NOMO-1 (cell line): ENCODE results near the gene SLC6A11.

ENCODE experiments used
- DNase-seq, 2 experiments: peaks; one replicate each; lab custom pipeline; 2025; ENCODE audit not compliant: unreplicated experiment in 2 of 2; lab: John Stamatoyannopoulos, UW

Gene SLC6A11

DNA sequence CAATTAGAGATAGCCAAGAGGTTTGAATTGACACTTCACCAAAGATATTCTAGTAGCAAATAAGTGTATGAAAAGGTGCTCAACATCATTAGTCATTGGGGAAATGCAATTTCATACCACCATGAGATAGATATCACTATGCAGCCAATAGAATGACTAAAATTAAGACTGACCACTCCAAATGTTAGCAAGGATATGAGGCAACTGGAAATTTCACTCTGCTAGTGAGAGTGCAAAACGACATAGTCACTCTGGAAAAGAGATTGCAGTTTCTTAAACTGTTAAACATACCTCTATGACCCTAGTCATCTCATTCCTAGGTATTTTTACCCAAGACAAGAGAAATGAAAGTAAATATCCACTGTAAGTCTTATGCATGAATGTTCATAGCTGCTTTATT is 27.6 kb upstream of the SLC6A11 start:
- DNase-seq = no peak

DNA sequence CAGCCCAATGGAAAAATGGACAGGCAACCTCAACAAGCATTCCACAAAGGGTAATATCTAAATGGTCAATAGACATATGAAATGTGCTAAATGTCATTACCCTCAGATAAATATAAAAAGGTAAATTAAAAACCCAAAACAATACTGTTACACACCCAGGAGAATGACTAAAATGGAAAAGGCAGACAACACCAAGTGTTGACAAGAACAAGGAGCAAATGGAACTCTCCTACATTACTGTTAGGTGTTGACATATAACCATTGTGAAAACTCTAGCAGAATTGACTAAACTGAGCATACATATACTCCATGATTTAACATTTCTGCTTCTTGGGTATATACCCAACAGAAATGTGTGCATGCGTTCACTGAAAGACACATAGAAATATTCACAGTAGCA is 25.3 kb upstream of the SLC6A11 start:
- no peak for DNase-seq

- no peak for DNase-seq
These were observed 23.8 kb upstream of the SLC6A11 start for GRCh38 chr3:10792208-10792607.

DNA sequence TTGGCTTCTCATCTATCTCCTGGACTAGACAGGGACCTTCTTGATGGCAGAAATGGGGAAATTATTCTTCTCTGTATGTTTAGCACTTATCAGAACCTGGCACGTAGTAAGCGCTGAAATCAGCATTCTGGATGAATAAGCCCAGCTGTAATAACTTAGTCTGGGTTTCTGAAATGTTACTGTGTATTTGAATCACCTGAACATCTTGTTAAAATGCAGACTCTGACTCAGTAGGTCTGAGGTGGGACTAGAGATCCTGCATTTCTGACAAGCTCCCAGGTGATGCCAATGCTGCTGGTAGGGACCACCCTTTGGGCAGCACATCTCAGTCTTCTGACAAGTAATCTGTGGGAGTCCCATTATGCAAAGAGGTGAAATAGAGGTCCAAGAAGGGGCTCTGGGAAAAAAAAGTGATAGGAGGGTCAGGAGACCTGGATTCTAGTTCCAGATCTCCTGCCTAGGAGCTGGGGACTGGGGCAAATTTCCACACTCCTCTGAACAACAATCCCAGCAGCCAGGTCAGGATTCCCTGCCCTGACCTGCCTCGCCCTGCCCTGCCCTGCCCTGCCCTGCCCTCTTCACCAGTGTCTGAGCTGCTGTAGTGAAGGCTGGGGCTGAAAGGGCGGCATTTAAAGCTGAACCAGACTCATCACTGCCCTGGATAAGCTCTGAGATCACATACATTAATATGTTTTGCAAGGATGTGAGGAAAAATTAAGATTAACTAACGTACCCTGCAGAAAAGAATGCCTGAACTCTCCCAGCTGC is 17.2 kb upstream of the SLC6A11 start:
- no peak for DNase-seq

DNA sequence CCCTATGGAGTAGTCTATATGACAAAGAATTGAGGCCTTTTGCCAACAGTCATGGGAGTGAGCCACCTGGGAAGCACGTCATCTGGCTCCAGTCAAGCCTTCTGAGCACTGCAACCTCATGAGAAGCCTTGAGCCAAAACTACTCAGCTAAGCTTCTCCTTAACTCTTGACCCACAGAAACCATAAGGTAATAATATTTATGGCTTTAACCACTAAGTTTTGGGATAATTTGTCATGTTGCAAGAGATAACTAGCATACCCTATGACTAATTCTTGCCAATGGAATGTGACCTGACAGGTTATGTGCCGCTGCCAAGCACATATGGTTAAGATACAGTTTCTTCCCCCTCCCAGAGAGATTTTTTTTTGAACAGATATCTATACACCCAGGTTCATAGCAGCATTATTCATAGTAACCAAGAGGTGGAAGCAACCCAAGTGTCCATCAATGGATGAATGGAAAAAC is 11.8 kb upstream of the SLC6A11 start:
- DNase-seq = no peak

DNA sequence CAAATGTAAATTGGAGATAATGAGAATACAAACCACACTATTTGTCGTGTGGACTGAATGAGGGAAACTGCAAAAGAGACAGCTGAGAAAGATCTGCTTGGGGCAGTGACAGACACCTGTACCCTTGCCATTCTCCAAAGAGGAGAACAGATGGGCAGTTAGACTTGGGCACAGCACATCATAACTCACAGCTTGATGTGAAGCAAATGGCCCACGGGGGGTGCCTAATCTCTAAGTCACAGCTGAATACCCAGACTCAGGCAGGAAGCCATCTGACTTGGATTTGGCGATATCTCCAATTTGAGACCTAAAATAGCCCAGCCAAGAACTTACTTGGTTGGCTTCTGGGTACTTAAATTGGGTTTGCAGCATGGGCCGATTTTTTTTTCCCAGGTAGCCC is 10.0 kb upstream of the SLC6A11 start:
- no peak for DNase-seq

DNA sequence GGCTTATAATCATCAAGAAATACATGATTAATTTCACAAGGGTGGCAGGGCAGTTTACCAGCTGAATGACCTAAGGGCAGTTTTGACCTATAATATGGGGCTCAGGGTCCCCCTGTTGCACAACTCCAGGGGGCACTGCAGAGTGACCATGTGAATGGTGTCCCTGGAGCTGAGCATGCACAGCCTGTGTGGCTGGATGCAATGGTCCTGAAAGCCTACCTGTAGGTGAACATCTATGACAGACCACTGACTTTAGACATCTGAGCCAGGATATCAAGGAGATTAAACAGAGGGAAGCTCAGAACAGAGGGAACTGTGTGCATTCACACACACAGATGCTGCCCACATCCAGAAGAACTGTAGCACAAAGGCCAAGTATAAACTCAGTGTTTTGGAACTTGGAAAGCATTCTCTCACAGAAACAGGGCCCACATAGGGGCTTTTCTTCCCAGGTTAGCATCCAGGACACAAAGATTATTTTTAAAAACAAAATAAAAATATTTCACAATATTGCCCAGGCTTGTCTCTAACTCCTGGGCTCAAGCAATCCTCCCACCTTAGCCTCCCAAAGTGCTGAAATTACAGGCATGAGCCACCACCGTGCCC is 7.8 kb upstream of the SLC6A11 start:
- no peak for DNase-seq

- DNase-seq = no peak
These were observed 7.1 kb upstream of the SLC6A11 start for GRCh38 chr3:10808974-10809373.

DNA sequence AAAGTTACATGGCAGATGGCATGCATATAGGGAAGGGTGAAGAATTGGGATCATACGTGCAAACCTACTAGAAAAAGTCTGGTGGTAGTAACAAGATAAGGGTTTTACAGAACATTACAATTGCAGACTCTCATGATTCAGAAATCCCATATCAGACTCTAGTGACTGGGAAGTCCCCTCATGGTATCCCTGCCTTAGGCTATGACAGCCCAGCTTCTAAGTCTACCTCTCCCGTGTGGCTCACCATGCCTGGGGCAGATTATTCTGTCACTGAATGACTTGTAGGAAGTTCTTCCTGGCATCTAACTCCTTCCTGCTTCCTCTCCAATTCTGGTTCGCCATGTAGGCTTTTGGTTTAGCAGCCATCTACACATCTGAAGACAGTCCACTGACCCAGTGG is 5.7 kb upstream of the SLC6A11 start:
- DNase-seq = no peak

DNA sequence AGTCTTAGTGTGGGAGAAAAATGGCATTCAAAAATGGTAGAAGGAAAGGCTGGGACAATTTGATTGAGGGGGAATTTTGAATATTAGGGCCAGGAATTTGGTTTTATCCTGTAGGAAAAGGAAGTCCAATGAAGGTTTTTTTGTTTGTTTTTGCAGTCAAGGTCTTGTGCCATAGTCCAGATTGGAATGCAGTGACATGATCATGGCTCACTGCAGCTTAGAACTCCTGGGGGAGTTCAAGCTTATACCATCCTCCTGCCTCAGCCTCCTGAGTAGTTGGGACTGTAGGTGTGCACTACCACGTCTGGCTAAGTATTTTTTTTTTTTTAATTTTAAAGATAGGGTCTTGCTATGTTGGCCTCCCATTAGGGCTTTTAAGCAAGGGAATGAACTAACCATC is 2.6 kb upstream of the SLC6A11 start:
- no peak for DNase-seq

- no peak for DNase-seq
These were observed 1.4 kb upstream of the SLC6A11 start for GRCh38 chr3:10814623-10815022.

- no peak for DNase-seq
These were observed 541 bp upstream of the SLC6A11 start for GRCh38 chr3:10815487-10815886.

DNA sequence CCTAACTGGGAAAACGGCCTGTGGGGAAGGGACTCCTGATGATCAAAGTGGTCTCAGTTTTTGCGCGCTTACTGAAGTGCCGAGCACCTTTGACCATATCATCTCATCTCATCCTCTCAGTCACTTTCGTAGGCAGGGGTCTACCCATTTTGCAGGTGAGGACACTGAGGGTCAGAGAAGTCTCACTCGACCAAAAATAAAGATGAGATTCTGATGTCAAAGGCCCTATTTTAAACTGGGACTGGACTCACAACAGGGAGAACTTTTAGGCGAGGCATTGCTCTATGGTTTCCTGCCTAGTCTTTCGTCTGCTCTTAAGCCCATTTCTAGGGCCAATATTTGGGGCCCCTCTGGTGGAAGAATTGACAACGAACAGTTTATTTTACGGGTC is 830 bp downstream of the SLC6A11 start:
- no peak for DNase-seq

- DNase-seq = no peak
These were observed 1.5 kb downstream of the SLC6A11 start for GRCh38 chr3:10817506-10817905.

- no peak for DNase-seq
These were observed 6.0 kb downstream of the SLC6A11 start for GRCh38 chr3:10822055-10822454.

- no peak for DNase-seq
These were observed 6.9 kb downstream of the SLC6A11 start for GRCh38 chr3:10822708-10823515.

DNA sequence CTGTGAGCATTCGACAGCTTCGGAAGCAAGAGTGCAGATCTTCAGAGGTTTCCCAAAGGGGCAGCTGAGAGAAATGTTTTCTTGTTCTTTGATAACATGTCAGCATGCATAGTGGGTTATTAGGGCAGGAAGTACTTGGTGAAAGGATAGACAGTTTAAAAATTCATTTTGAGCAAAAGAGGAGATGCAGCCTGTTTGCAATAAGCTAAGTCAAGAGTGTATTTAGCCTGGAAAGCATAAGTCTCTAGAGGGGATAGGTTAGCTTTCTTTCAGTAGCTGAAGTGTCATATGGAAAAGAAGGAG is 7.4 kb downstream of the SLC6A11 start:
- no peak for DNase-seq

- DNase-seq = no peak
These were observed 8.4 kb downstream of the SLC6A11 start for GRCh38 chr3:10824468-10824867.

- no peak for DNase-seq
These were observed 17.9 kb downstream of the SLC6A11 start for GRCh38 chr3:10833855-10834414.

DNA sequence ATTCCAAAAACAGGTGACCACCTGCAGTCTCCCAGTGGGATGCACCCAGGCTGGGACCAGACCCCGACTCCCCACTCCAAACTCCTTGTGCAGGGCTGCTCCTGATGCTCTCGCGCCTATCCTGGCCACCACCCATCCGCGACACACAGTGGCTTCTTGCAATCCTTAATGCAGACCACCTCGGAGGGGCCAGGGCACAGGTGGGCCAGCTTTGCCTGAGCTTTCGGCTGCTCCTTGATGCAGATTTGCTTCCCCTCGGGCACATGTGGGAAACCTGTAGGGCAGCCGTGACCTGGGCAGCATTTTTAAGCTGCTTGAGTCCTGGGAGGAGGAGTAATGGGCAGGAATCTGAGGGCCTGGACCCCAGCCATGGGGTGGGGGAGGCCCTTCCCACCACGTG is 18.9 kb downstream of the SLC6A11 start:
- no peak for DNase-seq

DNA sequence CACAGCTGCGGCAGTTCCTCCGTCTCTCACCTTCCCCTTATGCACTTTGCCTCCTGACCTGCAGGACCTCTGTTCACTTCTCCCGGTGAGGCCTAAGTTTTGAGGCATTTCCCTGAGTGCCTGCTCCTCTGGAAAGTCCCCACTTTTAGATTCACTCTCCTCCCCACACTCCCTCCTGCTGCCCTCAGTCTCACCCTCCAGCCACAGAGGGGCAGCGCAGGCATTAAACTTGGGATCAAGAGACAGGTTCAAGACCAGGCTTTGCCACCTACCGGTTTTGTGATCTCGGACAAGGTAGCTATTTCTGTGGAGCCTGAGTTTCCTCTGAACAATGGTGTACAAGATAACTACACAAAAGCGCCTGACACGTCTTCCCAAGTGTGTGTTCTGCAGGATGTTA is 19.4 kb downstream of the SLC6A11 start:
- no peak for DNase-seq

DNA sequence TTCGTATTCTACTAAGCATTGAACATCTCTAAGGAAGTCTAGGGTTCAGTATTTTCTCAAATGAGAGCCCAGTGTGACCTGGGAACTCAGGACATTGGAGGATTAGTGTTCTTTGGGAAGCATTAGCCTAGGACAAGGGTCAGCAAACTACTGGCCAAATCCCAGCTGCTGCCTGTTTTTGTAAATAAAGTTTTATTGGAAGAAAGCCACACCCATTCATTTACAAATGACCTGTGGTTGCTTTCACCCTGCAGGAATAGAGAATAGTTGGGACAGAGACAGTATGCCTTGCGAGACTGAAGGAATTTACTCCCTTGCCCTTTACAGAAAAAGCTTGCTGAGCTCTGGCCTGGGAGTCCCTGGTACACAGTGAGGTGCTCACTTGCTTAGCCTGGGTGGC is 20.6 kb downstream of the SLC6A11 start:
- DNase-seq = no peak
